Neuronal stem cell (in vitro differentiated cells): ENCODE data around the gene ANKRD34C.

Source experiments
- DNase-seq: peaks from one replicate; pipeline ENCODE4 v3.0.0-alpha.2; 2013; ENCODE audit warnings: low spot score
- H2AFZ ChIP-seq: one replicate; pipeline ENCODE4 v1.6.1; 2013; ENCODE audit warnings: mild to moderate bottlenecking, low read length, inconsistent platforms
- H2AK5ac ChIP-seq: 2 replicates; pipeline ENCODE4 v1.6.1; 2013; ENCODE audit warnings: low read depth, mild to moderate bottlenecking, inconsistent platforms, low read length, moderate library complexity, mixed read lengths
- H2BK120ac ChIP-seq: 2 replicates; pipeline ENCODE4 v1.6.1; 2013; ENCODE audit warnings: low read depth, mild to moderate bottlenecking, inconsistent platforms, low read length, moderate library complexity, mixed read lengths
- H2BK12ac ChIP-seq: one replicate; pipeline ENCODE4 v1.6.1; 2013; ENCODE audit warnings: low read length, inconsistent platforms
- H2BK15ac ChIP-seq: 2 replicates; pipeline ENCODE4 v1.6.1; 2013; ENCODE audit warnings: mild to moderate bottlenecking, low read length, inconsistent platforms, mixed read lengths
- H2BK5ac ChIP-seq: one replicate; pipeline ENCODE4 v1.6.1; 2013; ENCODE audit warnings: inconsistent platforms, mild to moderate bottlenecking, low read length, moderate library complexity
- H3K14ac ChIP-seq: one replicate; pipeline ENCODE4 v1.6.1; 2013; ENCODE audit warnings: low read length, inconsistent platforms
- H3K18ac ChIP-seq: 2 replicates; pipeline ENCODE4 v1.6.1; 2013; ENCODE audit warnings: low read length, inconsistent platforms
- H3K23ac ChIP-seq: 2 replicates; pipeline ENCODE4 v1.6.1; 2013; ENCODE audit warnings: low read depth, mild to moderate bottlenecking, mixed read lengths, low read length, inconsistent platforms; ENCODE audit not compliant: poor library complexity
- H3K27ac ChIP-seq: replicated peaks from 3 replicates; pipeline ENCODE4 v1.5.1; 2013; ENCODE audit warnings: low read length, inconsistent platforms
- H3K27me3 ChIP-seq, 3 experiments: 2 replicates each; pipeline ENCODE4 v1.6.1; 2013; ENCODE audit warnings: low read length in 3 of 3, mild to moderate bottlenecking in 2 of 3, inconsistent platforms in 1 of 3, low read depth in 1 of 3, mixed read lengths in 1 of 3, moderate library complexity in 1 of 3; ENCODE audit not compliant: control insufficient read depth in 3 of 3, insufficient read depth in 3 of 3
- H3K36me3 ChIP-seq, 2 donors: replicated peaks in 1 of 2; 2 replicates each; pipeline ENCODE4 v1.6.1; 2013; ENCODE audit warnings: low read length in 2 of 2; ENCODE audit not compliant: control insufficient read depth in 2 of 2, insufficient read depth in 2 of 2
- H3K4ac ChIP-seq: 2 replicates; pipeline ENCODE4 v1.6.1; 2013; ENCODE audit warnings: inconsistent platforms, mild to moderate bottlenecking, low read length, moderate library complexity
- H3K4me1 ChIP-seq, 2 donors: 1 replicate in 1 of 2; 2 replicates in 1 of 2; pipeline ENCODE4 v1.6.1; 2013; ENCODE audit warnings: low read length in 2 of 2, low read depth in 1 of 2; ENCODE audit not compliant: control insufficient read depth in 2 of 2, insufficient read depth in 1 of 2
- H3K4me2 ChIP-seq: one replicate; pipeline ENCODE4 v1.6.1; 2013; ENCODE audit warnings: mild to moderate bottlenecking, low read length, inconsistent platforms; ENCODE audit not compliant: insufficient read depth, poor library complexity, severe bottlenecking
- H3K4me3 ChIP-seq, 2 donors: 2 replicates each; pipeline ENCODE4 v1.5.1; 2013; ENCODE audit warnings: low read length in 2 of 2, mild to moderate bottlenecking in 2 of 2, inconsistent platforms in 1 of 2, moderate library complexity in 1 of 2
- H3K79me1 ChIP-seq: one replicate; pipeline ENCODE4 v1.6.1; 2013; ENCODE audit warnings: low read depth, mild to moderate bottlenecking, inconsistent platforms, low read length, moderate library complexity
- H3K9ac ChIP-seq: one replicate; pipeline ENCODE4 v1.6.1; 2013; ENCODE audit warnings: mild to moderate bottlenecking, low read depth, low read length, inconsistent platforms; ENCODE audit not compliant: poor library complexity
- H3K9me3 ChIP-seq, 2 donors: replicated peaks in 1 of 2; 2 replicates each; pipeline versions ENCODE3 to v1.6.1; 2013; ENCODE audit warnings: low read length in 2 of 2, mild to moderate bottlenecking in 2 of 2, inconsistent platforms in 1 of 2, low read depth in 1 of 2, mixed read lengths in 1 of 2, moderate library complexity in 1 of 2; ENCODE audit not compliant: control insufficient read depth in 2 of 2, insufficient read depth in 1 of 2
- H4K8ac ChIP-seq: one replicate; pipeline ENCODE4 v1.6.1; 2013; ENCODE audit warnings: low read depth, mild to moderate bottlenecking, inconsistent platforms, low read length, moderate library complexity
- H4K91ac ChIP-seq: one replicate; pipeline ENCODE4 v1.6.1; 2013; ENCODE audit warnings: low read length, low read depth, mild to moderate bottlenecking, inconsistent platforms; ENCODE audit not compliant: poor library complexity
- WGBS, 2 donors: extraction: QIAGEN DNeasy Blood & Tissue Kit; methylation state at CpG; one replicate each; pipeline ENCODE4 v1.1.7; 2013; ENCODE audit warnings: missing lambda C conversion rate in 2 of 2, mixed read lengths in 1 of 2; ENCODE audit not compliant: insufficient read length in 2 of 2, insufficient replicate concordance in 1 of 2; ENCODE audit errors: extremely low coverage in 2 of 2; 5-methylcytosine and 5-hydroxymethylcytosine counted together

The ANKRD34C gene

DNA sequence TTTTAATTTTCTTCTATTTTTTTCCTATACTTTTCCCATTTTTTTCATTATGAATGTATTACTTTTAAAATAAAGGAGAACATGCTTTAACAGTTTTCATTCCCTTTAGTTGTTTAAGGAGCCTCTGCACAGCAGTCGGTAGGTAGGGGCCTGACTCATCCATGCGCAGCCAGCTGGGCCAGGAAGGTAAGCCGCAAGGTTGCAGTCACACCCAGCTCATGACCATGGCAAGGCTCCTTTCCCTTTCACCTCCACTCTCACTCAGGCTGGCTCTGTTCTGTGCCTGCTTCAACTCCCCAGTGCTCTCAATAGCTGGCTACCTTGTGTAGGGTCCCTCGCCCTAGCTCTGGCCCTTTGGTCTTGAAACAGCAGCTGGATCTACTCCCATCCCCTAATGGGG is 17.4 kb upstream of the ANKRD34C start:
- Histone ChIP-seq H3K4me2 (no peak overlapping the region), H2BK15ac (no peak overlapping the region), H2AK5ac (no peak overlapping the region), H3K79me1 (no peaks in the 10 kb centered on the region), H2BK120ac (no peak overlapping the region), H3K27ac (no peak overlapping the region), H4K8ac (no peak overlapping the region), H2BK12ac (no peak overlapping the region), H4K91ac (no peak overlapping the region), H3K9ac (no peak overlapping the region), H3K27me3 (peaks cover 0 to 14% (median 0%) of the 10 kb centered on the region in 3 experiments), H3K14ac (no peak overlapping the region), H3K23ac (no peak overlapping the region), H3K4me1 (peaks cover 0 to 4% of the 10 kb centered on the region in 2 donors), H2AFZ (no peak overlapping the region), H3K4ac (no peak overlapping the region), H3K36me3 (no peaks in the 10 kb centered on the region), H3K4me3 (no peak overlapping the region), H3K18ac (no peak overlapping the region), H2BK5ac (no peak overlapping the region), H3K9me3 (no peaks in the 10 kb centered on the region)
- WGBS, 2 donors = no CpG with 5 or more reads among the region's 4 CpGs
- DNase-seq = no peak

DNA sequence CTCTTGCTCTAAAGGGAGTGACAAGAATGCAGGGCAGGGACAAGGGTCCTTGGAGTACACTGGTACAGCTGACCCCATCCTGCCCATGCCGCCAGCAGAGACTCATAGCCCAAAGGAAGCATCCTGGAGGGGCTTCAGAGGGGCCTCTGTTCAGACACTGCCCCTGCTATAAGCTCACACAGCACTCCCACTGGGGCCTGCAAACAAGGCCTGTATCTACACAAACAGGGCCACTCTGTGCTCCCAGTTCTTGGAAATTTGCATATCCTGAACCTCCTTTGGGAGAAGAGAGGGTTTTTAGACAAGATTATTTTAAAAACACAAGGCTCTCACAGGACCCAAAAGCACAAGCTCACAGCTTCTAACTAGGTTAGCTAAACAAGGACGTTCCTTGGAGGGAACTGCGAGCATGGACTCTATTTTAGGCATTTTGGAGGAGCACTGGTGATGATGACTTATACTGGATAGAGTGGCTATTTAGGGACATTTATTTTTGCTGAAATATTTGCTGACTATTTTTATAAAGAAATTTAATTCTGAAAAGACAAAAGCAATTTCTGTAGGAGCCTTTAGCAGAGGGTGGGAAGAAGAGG is 16.4 kb upstream of the ANKRD34C start:
- Histone ChIP-seq H3K14ac (no peak overlapping the region), H2BK12ac (no peak overlapping the region), H4K91ac (no peak overlapping the region), H3K4me2 (no peak overlapping the region), H2AFZ (no peak overlapping the region), H3K27ac (no peak overlapping the region), H2BK5ac (no peak overlapping the region), H3K79me1 (no peaks in the 10 kb centered on the region), H2BK15ac (no peak overlapping the region), H3K4me1 (peaks cover 0 to 4% of the 10 kb centered on the region in 2 donors), H3K23ac (no peak overlapping the region), H3K4ac (no peak overlapping the region), H3K9me3 (no peaks in the 10 kb centered on the region), H2BK120ac (no peak overlapping the region), H3K36me3 (no peaks in the 10 kb centered on the region), H3K4me3 (no peak overlapping the region), H3K9ac (no peak overlapping the region), H4K8ac (no peak overlapping the region), H2AK5ac (no peak overlapping the region), H3K18ac (peak overlapping the region; percentile 11), H3K27me3 (peaks cover 0 to 9% (median 0%) of the 10 kb centered on the region in 3 experiments)
- no peak for DNase-seq
- WGBS, 2 donors = no CpG with 5 or more reads among the region's 3 CpGs

DNA sequence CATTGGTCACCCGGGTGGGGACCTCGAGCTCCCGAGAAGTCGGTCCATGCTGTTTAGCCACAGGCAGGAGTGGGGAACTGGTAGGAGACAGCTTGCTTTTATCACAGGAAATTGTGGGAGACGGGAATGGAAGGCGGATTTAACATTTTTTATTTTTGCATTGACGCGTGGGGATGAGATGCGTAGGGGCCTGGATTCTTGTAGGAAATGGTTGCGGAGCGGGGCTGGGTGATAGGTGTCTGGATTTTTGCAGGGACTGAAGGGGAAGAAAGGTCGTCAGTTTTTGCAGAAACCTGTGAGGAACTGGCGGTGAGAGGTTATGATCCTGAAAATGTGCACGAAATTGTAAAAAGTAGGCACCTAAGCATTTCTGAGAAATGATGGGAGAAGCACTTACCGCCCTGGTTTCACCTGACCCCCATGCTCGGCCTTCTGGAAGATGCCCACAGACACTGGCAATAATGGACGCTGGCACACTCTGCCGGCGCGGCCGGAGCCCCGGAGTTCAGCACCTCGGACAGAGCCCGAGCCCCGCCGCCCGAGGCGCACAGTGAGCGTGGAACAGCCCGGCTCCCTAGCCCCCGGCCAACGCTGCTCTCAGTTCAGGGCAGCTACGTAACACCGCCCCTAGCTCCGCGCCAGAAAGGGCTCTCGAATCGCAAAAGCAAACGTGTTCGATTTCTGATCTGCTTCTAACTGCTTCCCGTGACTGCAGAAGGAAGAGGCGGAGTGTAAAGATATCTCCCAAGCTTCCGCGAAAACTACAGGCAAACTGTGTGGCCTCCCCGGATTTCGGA is 928 bp downstream of the ANKRD34C start:
- H3K9me3 ChIP-seq = no peaks in the 10 kb centered on the region
- no peak overlapping the region for H2BK12ac ChIP-seq
- H2AK5ac ChIP-seq = no peak overlapping the region
- DNase-seq = peak; percentile 73
- no peak overlapping the region for H3K27ac ChIP-seq
- no peak overlapping the region for H3K4me2 ChIP-seq
- no peaks in the 10 kb centered on the region for H3K4me1 ChIP-seq
- no peak overlapping the region for H3K23ac ChIP-seq
- no peak overlapping the region for H4K91ac ChIP-seq
- H3K79me1 ChIP-seq = no peaks in the 10 kb centered on the region
- no CpG with 5 or more reads among the region's 46 CpGs for WGBS, 2 donors
- H3K9ac ChIP-seq = no peak overlapping the region
- no peak overlapping the region for H3K18ac ChIP-seq
- no peak overlapping the region for H2BK15ac ChIP-seq
- H3K14ac ChIP-seq = no peak overlapping the region
- peaks cover 4 to 75% (median 34%) of the 10 kb centered on the region in 3 experiments for H3K27me3 ChIP-seq
- H2BK120ac ChIP-seq = no peak overlapping the region
- no peak overlapping the region for H3K4ac ChIP-seq
- H3K36me3 ChIP-seq = no peaks in the 10 kb centered on the region
- no peak overlapping the region for H2AFZ ChIP-seq
- H3K4me3 ChIP-seq = no peak overlapping the region
- H2BK5ac ChIP-seq = no peak overlapping the region
- no peak overlapping the region for H4K8ac ChIP-seq

DNA sequence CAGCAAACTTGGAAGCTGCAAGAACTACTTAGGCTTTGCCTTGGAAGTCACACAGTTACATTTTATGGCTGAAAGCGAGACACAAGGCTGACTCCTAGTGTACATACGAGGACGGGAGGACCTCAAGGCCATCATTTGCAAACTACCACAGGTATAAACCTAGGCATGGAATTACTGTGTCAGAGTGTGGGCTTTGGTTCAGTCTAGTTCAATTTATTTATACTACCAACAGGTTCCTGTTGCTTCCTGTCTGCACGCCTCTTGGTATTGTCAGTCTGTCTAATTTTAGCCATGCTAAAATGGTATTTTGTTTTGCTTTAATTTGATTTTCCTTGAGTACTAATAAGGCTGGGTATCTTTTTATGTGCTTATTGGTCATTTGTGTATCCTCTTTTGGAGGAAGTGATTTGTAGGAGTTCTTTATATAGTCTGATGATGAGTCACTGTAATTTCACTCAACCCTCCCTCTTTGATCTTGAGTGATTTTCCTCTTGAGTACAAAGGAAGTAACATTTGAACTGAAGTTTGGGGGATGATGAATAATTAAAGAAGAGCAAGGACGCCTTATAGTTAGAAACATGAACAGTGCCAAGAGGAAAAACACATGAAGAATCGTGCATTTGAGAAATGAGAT is 8.2 kb downstream of the ANKRD34C start:
- Histone ChIP-seq H3K27me3 (peaks cover 0 to 9% (median 1%) of the 10 kb centered on the region in 3 experiments), H2BK12ac (no peak overlapping the region), H3K27ac (no peak overlapping the region), H3K9ac (no peak overlapping the region), H3K4me2 (no peak overlapping the region), H2AK5ac (no peak overlapping the region), H3K9me3 (no peaks in the 10 kb centered on the region), H2BK15ac (no peak overlapping the region), H3K23ac (no peak overlapping the region), H2BK5ac (no peak overlapping the region), H3K18ac (no peak overlapping the region), H4K91ac (no peak overlapping the region), H3K4me3 (no peak overlapping the region), H3K14ac (no peak overlapping the region), H2AFZ (no peak overlapping the region), H2BK120ac (no peak overlapping the region), H3K4me1 (no peaks in the 10 kb centered on the region), H3K36me3 (no peaks in the 10 kb centered on the region), H3K79me1 (no peaks in the 10 kb centered on the region), H3K4ac (no peak overlapping the region), H4K8ac (no peak overlapping the region)
- no CpG with 5 or more reads among the region's 6 CpGs for WGBS, 2 donors
- no peak for DNase-seq
